Uterus (tissue), 4 donors: ENCODE data around the gene EZH2. TPM values are rescaled to one million over a fixed set of nuclear protein-coding genes. Genes with fewer than 3 reads are reported as not detected.

Experiments
- DNase-seq, 2 donors: peaks; one replicate each; pipeline ENCODE4 v3.0.0-alpha.2; 2019 to 2020
- H3K27ac ChIP-seq, 2 donors: fragments of 200-600 bp; sonication (generic); 1 replicate in 1 of 2; 2 replicates in 1 of 2; pipeline ENCODE4 v1.5.1; 2016 to 2018
- H3K27me3 ChIP-seq, 2 donors: fragments of 200-600 bp; sonication (generic); one replicate each; pipeline ENCODE4 v1.5.1; 2018 to 2019; ENCODE audit warnings: control low read depth in 1 of 2
- H3K36me3 ChIP-seq, 2 donors: fragments of 200-600 bp; sonication (generic); one replicate each; pipeline ENCODE4 v1.5.1; 2019; ENCODE audit warnings: control low read depth in 1 of 2
- H3K4me1 ChIP-seq, 2 donors: fragments of 200-600 bp; sonication (generic); one replicate each; pipeline ENCODE4 v1.5.1; 2018 to 2019; ENCODE audit warnings: control low read depth in 1 of 2
- H3K4me3 ChIP-seq, 2 donors: fragments of 200-600 bp; sonication (generic); 1 replicate in 1 of 2; 2 replicates in 1 of 2; pipeline ENCODE4 v1.5.1; 2018 to 2019; ENCODE audit warnings: mild to moderate bottlenecking in 1 of 2
- H3K9me3 ChIP-seq, 2 donors: fragments of 200-600 bp; sonication (generic); one replicate each; pipeline ENCODE4 v1.5.1; 2019; ENCODE audit warnings: control low read depth in 1 of 2
- CTCF ChIP-seq, 4 experiments: fragments of 200-600 bp in 2 of 4; fragments of 450-650 bp in 2 of 4; sonication (generic) in 2 of 4; IDR thresholded peaks; one replicate each; pipeline ENCODE4 v1.5.1; 2016 to 2019; ENCODE audit warnings: antibody characterized with exemption in 4 of 4, mild to moderate bottlenecking in 2 of 4, moderate library complexity in 1 of 4
- POLR2A ChIP-seq, 2 donors: fragments of 450-650 bp; IDR thresholded peaks; one replicate each; pipeline ENCODE4 v1.6.1; 2016; ENCODE audit warnings: antibody characterized with exemption in 2 of 2, mild to moderate bottlenecking in 1 of 2, moderate library complexity in 1 of 2
- intact Hi-C: fragments of 100-400 bp; cut with DNase I; formaldehyde crosslinking; loops from one replicate; pipeline ENCODE4 v1.15.1; 2023; ENCODE audit warnings: low total_unique reads
- total RNA-seq, 4 donors: library from RNA; depleted of rRNA in 3 of 4; stranded (reverse); fragments of >200 nt in 3 of 4; gene quantifications; one replicate each; pipeline versions ENCODE4 v1.1.0 to v1.2.4, GENCODE V29; 2014 to 2023
- donor health status: DM: yes; HTN: yes; CAD: no.

The EZH2 gene
- total RNA-seq, 4 donors from 2014 or later, result 1.2 to 35.3 (median 2.1) TPM

- no peaks in the 10 kb centered on the region for H3K9me3 ChIP-seq
- no peak overlapping the region for H3K27ac ChIP-seq
- no peak for DNase-seq
- no peaks in the 10 kb centered on the region for H3K4me1 ChIP-seq
- no peak overlapping the region for H3K4me3 ChIP-seq
- intact Hi-C loops, result no loop called here
- TF ChIP-seq POLR2A (IDR thresholded peaks at IDR 0.05) (no peak), CTCF (IDR thresholded peaks at IDR 0.05) (no peak)
- H3K36me3 ChIP-seq, result no peaks in the 10 kb centered on the region
- no peaks in the 10 kb centered on the region for H3K27me3 ChIP-seq
Measured at GRCh38 chr7:148847815-148848734, 36.0 kb downstream of the EZH2 start.

DNA sequence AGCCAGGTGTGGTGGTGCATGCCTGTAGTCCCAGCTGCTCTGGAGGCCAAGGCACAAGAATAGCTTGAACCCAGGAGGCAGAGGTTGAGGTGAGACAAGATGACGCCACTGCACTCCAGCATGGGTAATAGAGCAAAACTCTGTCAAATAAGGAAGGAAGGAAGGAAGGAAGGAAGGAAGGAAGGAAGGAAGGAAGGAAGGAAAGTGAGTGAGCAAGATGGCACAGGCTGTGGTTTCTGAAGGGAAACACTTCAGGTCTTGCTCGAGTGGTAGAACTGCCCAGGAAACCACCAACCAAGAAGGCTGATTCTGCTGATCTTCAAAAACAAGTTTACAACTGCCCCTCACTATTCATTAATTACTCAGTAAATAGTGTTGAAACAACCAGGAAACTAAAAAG, 45.2 kb downstream of the EZH2 start:
- Histone ChIP-seq H3K9me3 (no peaks in the 10 kb centered on the region), H3K27ac (no peak overlapping the region), H3K4me3 (no peak overlapping the region), H3K36me3 (no peaks in the 10 kb centered on the region), H3K27me3 (no peaks in the 10 kb centered on the region), H3K4me1 (no peaks in the 10 kb centered on the region)
- intact Hi-C loops, result no loop called here
- TF ChIP-seq POLR2A (IDR thresholded peaks at IDR 0.05), result no peak
- TF ChIP-seq CTCF (IDR thresholded peaks at IDR 0.05), result no peak
- DNase-seq, result no peak

- Histone ChIP-seq H3K9me3 (no peaks in the 10 kb centered on the region), H3K27ac (no peak overlapping the region), H3K4me3 (no peak overlapping the region), H3K4me1 (no peaks in the 10 kb centered on the region), H3K36me3 (no peaks in the 10 kb centered on the region), H3K27me3 (no peaks in the 10 kb centered on the region)
- DNase-seq, result no peak
- intact Hi-C loops, result no loop called here
- TF ChIP-seq POLR2A (IDR thresholded peaks at IDR 0.05) (no peak), CTCF (IDR thresholded peaks at IDR 0.05) (no peak)
Measured at GRCh38 chr7:148835854-148836253, 48.2 kb downstream of the EZH2 start.

- intact Hi-C loops, result no loop called here
- Histone ChIP-seq H3K9me3 (no peaks in the 10 kb centered on the region), H3K36me3 (no peaks in the 10 kb centered on the region), H3K4me1 (no peaks in the 10 kb centered on the region), H3K27me3 (no peaks in the 10 kb centered on the region), H3K27ac (no peak overlapping the region), H3K4me3 (no peak overlapping the region)
- no peak for DNase-seq
- TF ChIP-seq CTCF (IDR thresholded peaks at IDR 0.05), result no peak
- no peak for TF ChIP-seq POLR2A (IDR thresholded peaks at IDR 0.05)
Measured at GRCh38 chr7:148834605-148835004, 49.5 kb downstream of the EZH2 start.

DNA sequence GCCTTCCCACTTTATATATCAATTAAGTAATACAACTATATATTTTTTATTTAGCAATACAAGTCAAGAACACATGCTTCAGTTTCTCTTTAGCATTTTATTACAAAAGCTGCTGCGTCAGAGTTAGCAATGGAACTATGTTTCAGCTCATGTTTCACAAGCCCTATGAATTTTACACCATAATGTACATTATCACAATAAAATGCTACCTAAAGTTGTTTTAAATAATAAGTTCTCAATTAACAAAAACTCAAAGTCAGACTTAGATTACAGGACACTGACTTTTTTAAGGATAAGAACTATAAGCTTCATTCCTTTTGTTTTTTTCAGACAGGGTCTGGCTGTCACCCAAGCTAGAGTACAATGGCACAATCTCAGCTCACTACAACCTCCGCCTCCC, 52.3 kb downstream of the EZH2 start:
- Histone ChIP-seq H3K27ac (no peak overlapping the region), H3K36me3 (no peaks in the 10 kb centered on the region), H3K9me3 (no peaks in the 10 kb centered on the region), H3K4me3 (no peak overlapping the region), H3K4me1 (no peaks in the 10 kb centered on the region), H3K27me3 (no peaks in the 10 kb centered on the region)
- DNase-seq, result no peak
- intact Hi-C loops, result no loop called here
- TF ChIP-seq CTCF (IDR thresholded peaks at IDR 0.05) (no peak), POLR2A (IDR thresholded peaks at IDR 0.05) (no peak)
